ENCODE data around the gene NDNF. TPM values are rescaled to one million over a fixed set of nuclear protein-coding genes. Genes with fewer than 3 reads are reported as not detected.

Gene NDNF
- total RNA-seq, 1 experiment from 2014 or later, result 1.6 TPM

DNA sequence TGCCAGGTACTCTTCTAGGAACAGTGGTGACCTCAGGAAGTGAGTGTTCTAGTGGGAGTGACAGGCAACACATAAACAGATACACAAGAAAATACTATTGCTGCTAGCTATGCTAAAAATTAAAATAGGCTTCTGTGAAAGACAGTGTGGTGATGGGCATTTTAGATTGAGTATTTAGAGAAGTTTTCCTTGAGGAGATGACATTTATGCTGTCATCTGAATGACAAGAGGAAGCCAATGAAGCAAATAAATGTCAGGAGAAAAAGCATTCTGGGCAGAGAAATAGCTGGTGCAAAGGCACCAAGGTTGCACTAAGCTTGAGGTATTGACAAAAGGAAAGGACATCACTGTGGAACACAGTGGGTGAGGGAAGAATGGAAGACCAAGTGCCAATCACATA is 18.0 kb downstream of the NDNF start:
- Histone ChIP-seq H3K4me3 (ENCODE audit: insufficient read depth, low read depth, low read length) (no peak overlapping the region), H3K27me3 (ENCODE audit: control insufficient read depth, insufficient read depth, low read length) (no peaks in the 10 kb centered on the region), H3K36me3 (replicated peaks; ENCODE audit: control insufficient read depth, insufficient read depth, low read length) (no peaks in the 10 kb centered on the region)
- no peak for DNase-seq

DNA sequence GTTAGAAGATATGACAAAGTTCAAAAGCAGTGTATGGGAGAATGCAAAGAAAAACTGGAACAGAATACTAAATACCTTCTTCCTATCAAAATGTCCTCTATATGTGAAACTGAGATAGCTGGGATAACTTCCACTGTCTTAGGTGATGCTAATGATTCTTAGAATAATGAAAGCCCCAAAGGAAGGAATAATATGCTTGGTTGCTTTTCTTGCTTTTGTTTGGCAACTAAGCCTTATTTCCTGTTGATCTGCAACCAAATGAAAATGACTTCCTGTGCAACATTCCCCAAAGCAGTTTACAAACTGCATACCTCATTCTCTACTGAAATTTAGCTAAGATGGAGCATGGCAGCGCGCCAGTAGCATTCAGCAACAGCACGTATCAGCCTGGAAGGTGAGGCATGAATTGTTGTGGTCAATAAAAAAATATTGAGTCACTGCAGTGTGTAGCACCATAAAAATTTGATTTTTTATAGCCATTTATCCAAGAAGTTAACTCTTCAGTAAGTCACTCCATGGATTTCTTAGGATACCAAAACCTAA is 18.7 kb downstream of the NDNF start:
- DNase-seq, result no peak
- no peaks in the 10 kb centered on the region for H3K36me3 ChIP-seq (replicated peaks; ENCODE audit: control insufficient read depth, insufficient read depth, low read length)
- H3K27me3 ChIP-seq (ENCODE audit: control insufficient read depth, insufficient read depth, low read length), result no peaks in the 10 kb centered on the region
- H3K4me3 ChIP-seq (ENCODE audit: insufficient read depth, low read depth, low read length), result no peak overlapping the region

DNA sequence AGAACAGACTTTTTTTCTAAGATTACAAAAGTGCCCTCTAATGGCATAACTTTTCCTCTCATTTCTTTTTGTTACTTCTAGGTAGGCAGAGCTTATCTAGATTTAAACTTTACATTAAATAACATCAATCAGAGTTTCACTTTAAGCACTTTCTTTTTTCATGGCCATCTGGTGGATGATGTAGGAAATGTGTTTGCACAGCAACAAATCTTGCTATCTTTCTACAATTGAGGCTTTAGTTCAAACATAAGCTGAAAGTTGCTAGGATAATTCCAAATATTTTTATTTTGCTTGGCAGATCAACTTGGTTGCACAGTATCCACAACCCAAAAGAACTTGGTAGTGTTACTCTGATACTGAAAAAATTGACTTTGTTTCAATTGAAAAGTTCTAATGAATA is 22.0 kb downstream of the NDNF start:
- DNase-seq, result no peak
- H3K27me3 ChIP-seq (ENCODE audit: control insufficient read depth, insufficient read depth, low read length), result no peaks in the 10 kb centered on the region
- H3K36me3 ChIP-seq (replicated peaks; ENCODE audit: control insufficient read depth, insufficient read depth, low read length), result no peaks in the 10 kb centered on the region
- H3K4me3 ChIP-seq (ENCODE audit: insufficient read depth, low read depth, low read length), result no peak overlapping the region

DNA sequence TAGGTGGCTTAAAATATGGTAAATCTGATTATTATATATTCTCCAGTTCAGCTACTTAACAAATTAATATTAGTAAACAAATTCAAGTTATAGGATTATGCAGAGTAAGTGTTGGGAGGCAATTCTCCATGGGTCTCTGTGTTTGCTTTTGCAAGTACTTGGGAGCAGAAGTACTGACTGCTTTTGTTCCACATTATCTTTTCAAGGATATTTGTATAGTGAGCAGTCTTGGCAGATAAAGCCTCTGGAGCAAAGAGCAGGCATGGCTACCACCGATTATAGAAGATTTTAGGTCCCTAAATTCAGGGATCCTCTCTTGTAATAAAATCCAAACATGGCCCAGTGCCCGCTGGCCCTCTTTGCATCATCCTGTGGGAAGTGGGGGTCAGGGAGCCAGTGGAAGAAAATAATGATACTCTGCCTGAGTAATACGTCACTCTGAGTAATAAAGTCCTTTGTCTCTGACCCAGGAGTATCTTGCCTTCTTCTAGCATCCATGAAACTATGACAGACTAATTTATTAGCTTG is 23.2 kb downstream of the NDNF start:
- DNase-seq, result no peak
- no peak overlapping the region for H3K4me3 ChIP-seq (ENCODE audit: insufficient read depth, low read depth, low read length)

DNA sequence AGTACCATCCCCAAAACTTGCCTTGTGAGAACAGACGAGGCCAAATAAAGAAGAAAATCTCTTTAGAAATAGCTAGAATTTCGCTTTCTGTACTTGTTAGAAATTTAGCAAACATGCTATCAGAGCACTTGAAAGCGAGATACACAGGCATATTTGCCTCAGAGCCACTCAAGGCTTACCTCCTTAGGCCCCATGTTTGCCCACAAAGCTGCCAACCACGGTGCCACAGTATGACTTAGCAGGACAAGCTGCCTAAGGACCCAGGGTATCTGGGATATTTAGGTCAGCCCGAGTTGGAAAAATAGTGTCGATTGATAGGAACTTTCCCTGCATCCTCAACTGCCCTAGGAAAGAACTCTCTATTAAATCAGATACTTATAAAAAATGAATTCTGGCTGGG is 24.2 kb downstream of the NDNF start:
- Histone ChIP-seq H3K4me3 (ENCODE audit: insufficient read depth, low read depth, low read length) (no peak overlapping the region), H3K27me3 (ENCODE audit: control insufficient read depth, insufficient read depth, low read length) (no peaks in the 10 kb centered on the region), H3K36me3 (replicated peaks; ENCODE audit: control insufficient read depth, insufficient read depth, low read length) (no peaks in the 10 kb centered on the region)
- DNase-seq, result no peak

More for the DNA sequence above, 23.2 kb downstream of the NDNF start:
- no peaks in the 10 kb centered on the region for H3K27me3 ChIP-seq (ENCODE audit: control insufficient read depth, insufficient read depth, low read length)
- H3K36me3 ChIP-seq (replicated peaks; ENCODE audit: control insufficient read depth, insufficient read depth, low read length), result no peaks in the 10 kb centered on the region

DNA sequence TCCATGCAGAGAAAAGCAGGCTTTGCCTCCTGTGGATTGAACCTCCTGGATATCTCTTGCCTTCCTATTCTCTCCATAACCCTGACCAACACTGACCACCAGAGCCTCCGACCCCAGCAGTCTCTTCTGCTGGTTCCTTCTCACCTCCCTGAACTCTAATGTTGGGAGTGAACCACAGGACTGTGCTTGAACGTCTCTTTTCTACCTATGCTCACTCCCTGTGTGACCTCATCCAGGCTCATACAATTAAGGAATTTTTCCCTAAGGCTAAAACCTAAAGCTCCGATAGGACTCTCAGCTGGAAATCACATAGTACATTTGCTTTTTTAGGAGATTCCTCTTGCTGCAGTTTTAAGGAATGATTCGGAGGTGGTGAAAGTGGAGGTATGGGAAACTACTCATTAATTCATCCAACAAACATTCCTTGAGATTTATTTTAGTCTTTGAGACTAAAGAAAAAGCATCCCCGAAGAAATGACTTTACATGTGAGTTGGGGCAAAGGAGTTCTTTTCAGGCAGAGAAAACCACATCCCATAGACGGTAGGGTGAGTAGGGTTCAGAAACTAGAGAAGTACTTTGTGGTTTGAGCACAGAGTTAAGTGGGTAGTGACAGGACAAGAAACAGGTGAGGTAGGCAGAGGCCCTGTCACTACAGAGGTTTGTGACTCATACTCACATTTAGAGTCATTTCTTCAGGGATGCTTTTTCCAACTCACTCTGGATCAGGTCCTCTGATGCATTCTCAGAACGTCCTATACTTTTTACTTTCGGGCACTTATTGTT is 30.8 kb downstream of the NDNF start:
- H3K36me3 ChIP-seq (replicated peaks; ENCODE audit: control insufficient read depth, insufficient read depth, low read length), result no peaks in the 10 kb centered on the region
- no peaks in the 10 kb centered on the region for H3K27me3 ChIP-seq (ENCODE audit: control insufficient read depth, insufficient read depth, low read length)
- DNase-seq, result no peak
- H3K4me3 ChIP-seq (ENCODE audit: insufficient read depth, low read depth, low read length), result no peak overlapping the region

DNA sequence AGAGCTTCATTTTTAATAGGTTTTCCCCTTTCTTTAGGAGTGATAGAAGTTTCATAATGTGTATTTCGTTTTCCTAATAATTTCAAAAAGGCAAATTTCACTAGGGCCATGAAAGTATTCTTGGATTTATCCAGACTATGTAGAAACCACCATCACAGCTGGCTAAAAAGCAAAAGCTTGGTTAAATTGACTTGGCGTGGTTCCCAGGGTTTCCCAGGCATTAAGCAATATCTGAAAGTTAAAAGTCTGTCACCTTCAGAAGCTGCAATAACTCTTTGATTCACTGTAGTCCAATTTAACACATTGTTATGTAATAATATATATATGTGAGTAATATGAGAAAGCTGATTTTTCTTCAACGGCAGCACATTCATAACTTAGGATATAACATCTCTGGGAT is 38.3 kb downstream of the NDNF start:
- no peak overlapping the region for H3K4me3 ChIP-seq (ENCODE audit: insufficient read depth, low read depth, low read length)
- no peaks in the 10 kb centered on the region for H3K27me3 ChIP-seq (ENCODE audit: control insufficient read depth, insufficient read depth, low read length)
- H3K36me3 ChIP-seq (replicated peaks; ENCODE audit: control insufficient read depth, insufficient read depth, low read length), result no peaks in the 10 kb centered on the region
- DNase-seq, result no peak

DNA sequence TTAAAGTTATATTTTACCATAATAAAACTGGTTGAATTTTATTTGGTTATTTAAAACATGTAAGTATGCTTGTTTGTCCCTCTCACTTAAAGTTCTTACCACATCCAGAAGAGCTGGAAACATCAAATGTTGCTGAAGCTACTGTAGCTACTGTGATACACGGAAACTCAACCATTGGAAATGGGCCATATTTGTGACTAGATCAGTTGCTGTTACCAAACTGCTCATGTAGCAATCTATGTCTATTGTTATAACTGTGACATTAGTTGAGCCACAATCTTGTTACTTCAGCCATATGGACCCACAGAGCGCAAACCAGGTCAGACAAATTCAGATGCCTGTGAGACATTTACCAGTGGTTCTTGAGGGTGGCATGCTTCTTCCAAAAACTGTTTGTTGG is 41.6 kb downstream of the NDNF start:
- no peaks in the 10 kb centered on the region for H3K36me3 ChIP-seq (replicated peaks; ENCODE audit: control insufficient read depth, insufficient read depth, low read length)
- no peaks in the 10 kb centered on the region for H3K27me3 ChIP-seq (ENCODE audit: control insufficient read depth, insufficient read depth, low read length)
- no peak overlapping the region for H3K4me3 ChIP-seq (ENCODE audit: insufficient read depth, low read depth, low read length)
- DNase-seq, result no peak

DNA sequence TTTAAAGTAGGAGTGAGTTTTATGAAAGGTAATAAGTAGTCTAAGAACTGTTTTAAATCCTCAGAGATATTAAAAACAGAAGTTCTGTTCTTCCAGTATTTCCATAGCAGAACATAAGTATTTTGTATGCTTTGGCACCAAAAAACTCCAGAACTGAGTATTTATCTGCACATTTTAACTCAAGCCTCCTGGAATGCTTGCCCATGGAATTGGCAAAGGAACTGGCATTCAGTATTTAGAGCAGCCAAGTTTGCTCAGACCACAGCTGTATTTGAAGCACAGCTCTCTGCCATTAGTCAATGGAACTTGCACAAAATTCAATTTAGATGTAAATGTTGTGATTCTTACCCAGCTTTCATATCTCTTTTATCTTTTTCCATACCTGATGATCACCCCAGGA is 42.2 kb downstream of the NDNF start:
- Histone ChIP-seq H3K36me3 (replicated peaks; ENCODE audit: control insufficient read depth, insufficient read depth, low read length) (no peaks in the 10 kb centered on the region), H3K4me3 (ENCODE audit: insufficient read depth, low read depth, low read length) (no peak overlapping the region), H3K27me3 (ENCODE audit: control insufficient read depth, insufficient read depth, low read length) (no peaks in the 10 kb centered on the region)
- no peak for DNase-seq

DNA sequence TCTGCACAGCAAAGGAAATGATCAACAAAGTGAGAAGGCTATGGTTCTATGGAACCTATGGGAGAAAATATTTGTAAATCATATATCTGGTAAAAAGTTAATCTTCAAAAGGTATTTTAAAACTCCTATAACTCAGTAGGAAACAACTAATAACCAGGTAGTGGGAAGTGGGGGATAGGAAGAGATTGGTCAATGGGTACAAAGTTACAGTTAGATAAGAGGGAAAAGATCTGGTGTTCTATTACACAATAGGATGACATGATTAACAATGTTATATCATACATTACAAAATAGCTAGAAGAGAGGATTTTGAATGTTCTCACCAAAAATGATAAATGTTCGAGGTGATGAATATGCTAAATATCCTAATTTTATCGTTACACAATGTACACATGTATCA is 46.3 kb downstream of the NDNF start:
- no peaks in the 10 kb centered on the region for H3K27me3 ChIP-seq (ENCODE audit: control insufficient read depth, insufficient read depth, low read length)
- DNase-seq, result no peak
- H3K36me3 ChIP-seq (replicated peaks; ENCODE audit: control insufficient read depth, insufficient read depth, low read length), result no peaks in the 10 kb centered on the region
- H3K4me3 ChIP-seq (ENCODE audit: insufficient read depth, low read depth, low read length), result no peak overlapping the region

DNA sequence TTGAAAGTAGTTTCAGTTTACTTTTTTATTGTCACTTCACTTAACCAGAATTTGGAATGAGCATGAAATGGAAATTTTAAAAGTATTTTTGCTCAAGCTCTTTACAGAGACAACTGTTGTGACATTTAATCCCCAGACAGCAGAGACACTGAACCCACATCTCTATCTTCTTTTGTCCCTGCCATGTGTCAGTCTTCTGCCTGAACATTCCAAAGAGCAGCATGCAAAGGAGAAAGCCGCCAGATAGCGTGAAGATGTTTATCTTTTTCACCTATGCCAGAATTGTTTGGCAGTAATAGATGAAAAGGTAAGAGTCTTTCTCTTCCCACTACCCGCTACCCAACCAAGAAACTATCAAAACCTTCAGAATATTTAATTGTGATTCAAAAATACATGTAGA is 46.8 kb downstream of the NDNF start:
- Histone ChIP-seq H3K36me3 (replicated peaks; ENCODE audit: control insufficient read depth, insufficient read depth, low read length) (no peaks in the 10 kb centered on the region), H3K27me3 (ENCODE audit: control insufficient read depth, insufficient read depth, low read length) (no peaks in the 10 kb centered on the region), H3K4me3 (ENCODE audit: insufficient read depth, low read depth, low read length) (no peak overlapping the region)
- no peak for DNase-seq

DNA sequence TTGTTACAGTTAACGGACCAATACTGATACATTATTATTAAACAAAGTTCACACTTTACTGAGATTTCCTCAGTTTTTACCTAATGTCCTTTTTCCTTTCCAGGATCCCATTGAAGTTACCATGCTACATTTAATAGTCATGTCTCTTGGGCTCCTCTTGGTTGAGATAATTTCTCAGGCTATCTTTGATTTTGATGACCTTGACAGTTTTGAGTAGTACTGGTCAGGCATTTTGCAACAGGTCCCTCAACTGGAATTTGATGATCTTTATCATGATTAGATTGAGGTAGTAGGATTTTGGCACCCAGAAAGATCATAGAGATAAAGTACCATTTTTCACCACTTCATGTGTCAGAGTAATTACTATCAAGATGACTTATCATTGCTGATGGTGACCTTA is 53.8 kb downstream of the NDNF start:
- DNase-seq, result no peak
- H3K4me3 ChIP-seq (ENCODE audit: insufficient read depth, low read depth, low read length), result no peak overlapping the region
- no peaks in the 10 kb centered on the region for H3K36me3 ChIP-seq (replicated peaks; ENCODE audit: control insufficient read depth, insufficient read depth, low read length)
- no peaks in the 10 kb centered on the region for H3K27me3 ChIP-seq (ENCODE audit: control insufficient read depth, insufficient read depth, low read length)

DNA sequence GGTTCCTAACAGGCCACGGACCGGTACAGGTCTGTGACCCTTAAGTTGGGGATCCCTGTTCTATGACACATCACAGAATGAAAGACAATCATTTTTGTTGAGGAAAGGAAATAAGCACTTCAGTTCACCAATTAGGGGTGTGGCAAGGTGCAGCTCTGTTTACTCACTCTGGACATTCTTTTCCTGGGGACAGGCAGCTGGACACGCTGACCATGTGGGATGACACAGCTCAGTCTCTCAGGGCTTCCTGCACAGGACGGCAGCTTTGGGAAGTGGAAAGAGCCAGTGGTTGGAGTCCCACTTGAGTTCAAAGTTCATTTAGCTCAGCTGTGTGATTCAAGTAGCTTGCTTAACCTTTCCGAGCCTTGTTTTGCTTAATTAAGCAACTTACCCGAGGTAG is 55.7 kb downstream of the NDNF start:
- H3K4me3 ChIP-seq (ENCODE audit: insufficient read depth, low read depth, low read length), result no peak overlapping the region
- no peaks in the 10 kb centered on the region for H3K36me3 ChIP-seq (replicated peaks; ENCODE audit: control insufficient read depth, insufficient read depth, low read length)
- no peaks in the 10 kb centered on the region for H3K27me3 ChIP-seq (ENCODE audit: control insufficient read depth, insufficient read depth, low read length)
- no peak for DNase-seq

DNA sequence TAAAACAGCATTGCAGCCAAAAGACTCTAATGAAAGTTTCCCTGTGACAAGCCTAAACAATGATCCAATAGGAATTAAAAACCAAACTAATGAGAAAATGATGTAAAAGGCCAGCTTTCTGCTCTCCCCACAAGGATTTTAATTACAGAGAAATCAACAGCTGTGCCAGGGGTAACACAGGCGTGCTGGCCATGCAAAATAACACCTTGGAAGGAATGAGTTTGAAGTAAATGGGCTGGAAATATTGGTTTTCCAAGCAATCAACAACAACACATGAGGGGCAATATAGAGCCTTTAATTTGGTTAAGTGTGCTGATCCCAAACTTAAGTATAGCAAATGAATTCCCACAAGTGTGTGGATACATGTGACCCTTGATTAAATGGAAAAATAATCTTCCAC is 56.9 kb downstream of the NDNF start:
- Histone ChIP-seq H3K36me3 (replicated peaks; ENCODE audit: control insufficient read depth, insufficient read depth, low read length) (no peaks in the 10 kb centered on the region), H3K4me3 (ENCODE audit: insufficient read depth, low read depth, low read length) (no peak overlapping the region), H3K27me3 (ENCODE audit: control insufficient read depth, insufficient read depth, low read length) (no peaks in the 10 kb centered on the region)
- DNase-seq, result no peak

DNA sequence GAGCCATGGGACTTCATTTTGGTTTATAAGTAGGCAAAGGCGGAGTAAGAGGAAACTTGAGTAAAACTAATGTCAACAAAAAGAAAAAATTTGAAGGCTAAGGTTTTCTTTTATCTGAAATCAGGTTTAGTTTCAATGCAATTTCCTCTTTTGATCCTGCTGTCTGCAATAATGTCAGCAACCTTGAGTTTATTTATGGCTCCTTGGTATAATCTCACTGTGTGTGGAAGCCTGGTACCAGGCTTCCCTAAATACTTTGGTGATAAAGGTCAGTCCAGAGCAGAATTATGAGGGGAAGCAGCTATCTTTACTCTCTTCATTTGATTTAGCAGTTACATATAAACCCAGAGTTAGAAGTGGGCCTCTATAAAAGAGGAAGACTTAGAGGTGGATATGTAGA is 57.8 kb downstream of the NDNF start:
- no peak for DNase-seq
- no peak overlapping the region for H3K4me3 ChIP-seq (ENCODE audit: insufficient read depth, low read depth, low read length)
- no peaks in the 10 kb centered on the region for H3K36me3 ChIP-seq (replicated peaks; ENCODE audit: control insufficient read depth, insufficient read depth, low read length)
- no peaks in the 10 kb centered on the region for H3K27me3 ChIP-seq (ENCODE audit: control insufficient read depth, insufficient read depth, low read length)

Data from H7 (cell line).